ENCODE data around the gene SHISA9. TPM values are rescaled to one million over a fixed set of nuclear protein-coding genes. Genes with fewer than 3 reads are reported as not detected.

SHISA9 gene
- total and polyA plus RNA-seq, 7 donors = 0.01 to 0.97 (median 0.07) TPM

DNA sequence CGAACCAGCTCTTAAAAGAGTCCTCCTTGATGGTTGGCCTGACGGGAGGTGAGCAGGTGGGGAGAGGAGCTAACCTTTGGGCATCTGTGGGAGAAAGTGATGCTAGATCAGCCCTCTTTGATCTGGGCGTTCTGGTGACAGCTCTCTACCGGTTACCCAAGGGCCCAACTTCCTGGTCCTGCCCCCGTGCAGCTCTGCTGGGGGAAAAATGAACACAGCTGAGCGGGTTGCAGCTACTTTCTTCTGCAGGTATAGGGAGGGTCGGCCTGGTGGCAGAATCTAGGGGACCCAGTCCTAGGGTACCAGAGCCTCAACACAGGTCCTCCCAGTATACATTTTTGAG, 2.9 kb downstream of the SHISA9 start:
- Histone ChIP-seq H3K27ac (no peak overlapping the region), H3K9me3 (no peaks in the 10 kb centered on the region), H3K4me1 (no peaks in the 10 kb centered on the region), H3K36me3 (ENCODE audit: insufficient read depth in 1 of 2, low read depth in 1 of 2) (no peaks in the 10 kb centered on the region), H3K27me3 (ENCODE audit: insufficient read depth in 3 of 3, low read length in 2 of 3) (peaks cover 0 to 59% (median 20%) of the 10 kb centered on the region in 3 donors), H3K4me3 (no peak overlapping the region)
- 39 to 45% (median 40%) methylated on average over 7 of the region's 7 CpGs for WGBS, 3 donors
- no peak for ATAC-seq
- intact Hi-C loops (cut with DNase I) = no loop called here
- DNase-seq = no peak
- TF ChIP-seq, protein P1, sequence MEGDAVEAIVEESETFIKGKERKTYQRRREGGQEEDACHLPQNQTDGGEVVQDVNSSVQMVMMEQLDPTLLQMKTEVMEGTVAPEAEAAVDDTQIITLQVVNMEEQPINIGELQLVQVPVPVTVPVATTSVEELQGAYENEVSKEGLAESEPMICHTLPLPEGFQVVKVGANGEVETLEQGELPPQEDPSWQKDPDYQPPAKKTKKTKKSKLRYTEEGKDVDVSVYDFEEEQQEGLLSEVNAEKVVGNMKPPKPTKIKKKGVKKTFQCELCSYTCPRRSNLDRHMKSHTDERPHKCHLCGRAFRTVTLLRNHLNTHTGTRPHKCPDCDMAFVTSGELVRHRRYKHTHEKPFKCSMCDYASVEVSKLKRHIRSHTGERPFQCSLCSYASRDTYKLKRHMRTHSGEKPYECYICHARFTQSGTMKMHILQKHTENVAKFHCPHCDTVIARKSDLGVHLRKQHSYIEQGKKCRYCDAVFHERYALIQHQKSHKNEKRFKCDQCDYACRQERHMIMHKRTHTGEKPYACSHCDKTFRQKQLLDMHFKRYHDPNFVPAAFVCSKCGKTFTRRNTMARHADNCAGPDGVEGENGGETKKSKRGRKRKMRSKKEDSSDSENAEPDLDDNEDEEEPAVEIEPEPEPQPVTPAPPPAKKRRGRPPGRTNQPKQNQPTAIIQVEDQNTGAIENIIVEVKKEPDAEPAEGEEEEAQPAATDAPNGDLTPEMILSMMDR (IDR thresholded peaks at IDR 0.05) = no peak

DNA sequence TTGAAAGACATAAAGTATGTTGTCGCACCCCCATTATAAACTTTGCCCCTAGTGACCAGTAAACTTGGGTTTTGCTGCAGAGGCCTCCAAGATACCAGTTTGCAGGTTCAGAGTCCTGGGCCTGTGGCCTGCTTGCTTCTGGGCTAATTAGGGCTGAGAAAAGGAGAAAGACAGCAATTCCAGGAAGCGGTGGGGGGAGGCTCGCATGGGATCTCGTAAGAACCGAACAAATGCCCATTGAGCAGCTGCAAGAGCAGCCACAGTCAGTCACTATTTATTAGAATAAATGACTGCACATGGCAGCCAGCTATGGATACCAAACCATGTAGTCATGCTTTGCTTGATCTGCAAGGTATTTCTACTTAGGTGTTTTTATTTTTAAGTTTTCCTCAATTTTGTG, 4.9 kb downstream of the SHISA9 start:
- Histone ChIP-seq H3K27ac (no peak overlapping the region), H3K9me3 (no peaks in the 10 kb centered on the region), H3K27me3 (ENCODE audit: insufficient read depth in 3 of 3, low read length in 2 of 3) (peaks cover 0 to 47% (median 15%) of the 10 kb centered on the region in 3 donors), H3K36me3 (ENCODE audit: insufficient read depth in 1 of 2, low read depth in 1 of 2) (no peaks in the 10 kb centered on the region), H3K4me1 (no peaks in the 10 kb centered on the region), H3K4me3 (no peak overlapping the region)
- TF ChIP-seq, protein P1 (IDR thresholded peaks at IDR 0.05) = no peak
- DNase-seq (no peak), ATAC-seq (no peak)
- intact Hi-C loops (cut with DNase I) = no loop called here
- 36 to 52% (median 38%) methylated on average over 5 of the region's 5 CpGs for WGBS, 3 donors

DNA sequence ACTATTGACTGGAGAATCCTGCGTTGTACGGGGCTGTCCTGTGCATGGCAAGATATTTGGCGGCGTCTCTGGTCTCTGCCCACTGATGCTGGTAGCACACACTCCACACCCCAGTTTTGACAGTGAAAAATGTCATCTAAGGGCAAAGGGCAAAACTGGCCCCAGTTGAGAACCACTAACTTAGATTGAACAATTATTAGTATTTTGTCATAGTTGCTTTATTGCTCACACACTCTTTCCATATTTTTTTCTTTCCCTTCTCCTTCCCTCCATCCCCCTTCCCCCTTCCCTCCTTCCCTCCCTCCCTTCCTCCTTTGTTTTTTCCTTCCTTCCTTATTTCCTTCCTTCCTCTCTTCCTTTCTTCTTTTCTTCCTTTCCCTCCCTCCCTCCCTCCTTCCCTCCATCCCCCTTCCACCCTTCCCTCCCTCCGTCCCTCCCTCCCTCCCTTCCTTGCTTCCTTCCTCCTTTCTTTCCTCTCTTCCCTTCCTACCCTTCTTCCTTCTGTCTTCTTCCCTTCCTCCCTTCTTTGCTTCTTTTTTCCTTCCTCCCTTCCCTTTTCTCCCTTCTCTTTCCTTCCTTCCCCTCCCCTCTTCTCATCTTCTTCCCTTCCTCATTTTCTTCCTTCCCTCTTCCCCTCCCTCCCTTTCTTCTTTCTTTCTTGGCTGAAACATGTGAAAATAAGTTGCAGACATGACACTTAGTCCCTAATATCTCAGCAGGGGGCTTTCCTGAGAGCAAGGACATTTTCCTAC, 5.5 kb downstream of the SHISA9 start:
- H3K4me3 ChIP-seq = no peak overlapping the region
- peaks cover 0 to 45% (median 11%) of the 10 kb centered on the region in 3 donors for H3K27me3 ChIP-seq (ENCODE audit: insufficient read depth in 3 of 3, low read length in 2 of 3)
- intact Hi-C loops (cut with DNase I) = no loop called here
- no peak overlapping the region for H3K27ac ChIP-seq
- TF ChIP-seq, protein P1 (IDR thresholded peaks at IDR 0.05) = no peak
- WGBS, 3 donors = 78 to 85% (median 80%) methylated on average over 5 of the region's 5 CpGs
- no peak for ATAC-seq
- no peak for DNase-seq
- H3K9me3 ChIP-seq = no peaks in the 10 kb centered on the region
- no peaks in the 10 kb centered on the region for H3K36me3 ChIP-seq (ENCODE audit: insufficient read depth in 1 of 2, low read depth in 1 of 2)
- no peaks in the 10 kb centered on the region for H3K4me1 ChIP-seq

DNA sequence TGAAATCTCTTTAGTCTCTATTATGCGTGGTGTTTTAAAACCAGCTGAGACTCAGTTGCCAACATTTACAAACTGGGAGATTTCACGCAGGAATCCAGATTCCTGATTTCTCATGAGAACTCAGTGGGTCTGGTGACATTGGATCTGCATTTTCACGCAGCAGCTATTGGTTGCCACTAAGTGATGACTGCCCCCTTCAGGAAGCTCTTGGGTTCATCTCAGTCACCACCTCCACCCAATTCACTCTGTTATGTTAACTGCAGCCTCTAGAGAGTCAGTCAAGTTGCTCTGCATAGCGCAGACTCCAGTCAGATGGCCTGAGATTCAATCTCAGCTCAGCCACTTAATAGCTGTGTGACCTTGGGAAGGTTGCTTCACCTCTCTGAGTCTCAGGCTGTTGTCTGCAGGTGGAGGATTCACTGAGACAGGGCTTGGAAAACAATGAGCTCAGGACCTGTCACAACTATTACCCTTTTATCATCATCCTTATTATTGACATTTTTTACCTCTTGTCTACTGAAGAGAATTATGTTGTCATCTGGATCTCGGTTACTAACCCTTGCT, 6.4 kb downstream of the SHISA9 start:
- intact Hi-C loops (cut with DNase I) = no loop called here
- ATAC-seq = no peak
- TF ChIP-seq, protein P1 (IDR thresholded peaks at IDR 0.05) = no peak

More for the DNA sequence above, 6.4 kb downstream of the SHISA9 start:
- H3K27ac ChIP-seq = no peak overlapping the region
- WGBS, 3 donors = 47 to 61% (median 48%) methylated on average over 5 of the region's 5 CpGs
- no peak overlapping the region for H3K4me3 ChIP-seq
- H3K36me3 ChIP-seq (ENCODE audit: insufficient read depth in 1 of 2, low read depth in 1 of 2) = no peaks in the 10 kb centered on the region
- H3K4me1 ChIP-seq = no peaks in the 10 kb centered on the region
- no peak for DNase-seq
- peaks cover 0 to 37% (median 8%) of the 10 kb centered on the region in 3 donors for H3K27me3 ChIP-seq (ENCODE audit: insufficient read depth in 3 of 3, low read length in 2 of 3)
- H3K9me3 ChIP-seq = no peaks in the 10 kb centered on the region
